SU-DHL-6 (cell line): ENCODE data around the gene KLK10.

Experiments
- H2AFZ ChIP-seq: fragments of 200-600 bp; sonication (generic); 2 replicates; pipeline ENCODE4 v1.6.1; 2014; ENCODE audit warnings: low read depth, mild to moderate bottlenecking, moderate library complexity, mixed read lengths, antibody characterized with exemption, low read length; ENCODE audit not compliant: severe bottlenecking
- H3F3A ChIP-seq: fragments of 200-600 bp; shearing (Covaris generic); 2 replicates; pipeline ENCODE4 v1.6.0; 2016; ENCODE audit warnings: antibody characterized with exemption, mild to moderate bottlenecking; ENCODE audit not compliant: insufficient read depth
- H3K27ac ChIP-seq: fragments of 200-600 bp; sonication (generic); 2 replicates; pipeline ENCODE4 v1.5.1; 2016; ENCODE audit warnings: low read depth, mild to moderate bottlenecking, low read length, moderate library complexity, mixed read lengths
- H3K27me3 ChIP-seq: fragments of 200-600 bp; sonication (generic), shearing (Covaris generic); 2 replicates; pipeline ENCODE4 v1.6.0; 2014; ENCODE audit warnings: mild to moderate bottlenecking, low read length
- H3K36me3 ChIP-seq: fragments of 200-600 bp; sonication (generic); 2 replicates; pipeline ENCODE4 v1.6.1; 2014; ENCODE audit warnings: mild to moderate bottlenecking, low read length, mixed read lengths
- H3K4me2 ChIP-seq: fragments of 300-600, 200-600 bp; shearing (Covaris generic), sonication (generic); 2 replicates; pipeline ENCODE4 v1.6.0; 2014; ENCODE audit warnings: low read length, low read depth, mild to moderate bottlenecking; ENCODE audit not compliant: poor library complexity, severe bottlenecking
- H3K4me3 ChIP-seq: fragments of 200-600 bp; sonication (generic); 2 replicates; pipeline ENCODE4 v1.5.1; 2014; ENCODE audit warnings: antibody characterized with exemption, low read length, mild to moderate bottlenecking, mixed read lengths; ENCODE audit not compliant: insufficient read depth, poor library complexity, severe bottlenecking
- H3K79me2 ChIP-seq: fragments of 200-600 bp; sonication (generic); 2 replicates; pipeline ENCODE4 v1.6.1; 2014; ENCODE audit warnings: mild to moderate bottlenecking, low read length, moderate library complexity; ENCODE audit not compliant: insufficient read depth
- H3K9ac ChIP-seq: fragments of 200-600 bp; sonication (generic); 2 replicates; pipeline ENCODE4 v1.7.0; 2014; ENCODE audit warnings: mild to moderate bottlenecking, low read length
- H3K9me2 ChIP-seq: fragments of 200-600 bp; sonication (generic); replicated peaks from 2 replicates; pipeline ENCODE4 v1.6.1; 2014; ENCODE audit warnings: low read length; ENCODE audit not compliant: insufficient read depth
- H3K9me3 ChIP-seq: fragments of 200-600 bp; sonication (generic); 2 replicates; pipeline ENCODE4 v1.6.1; 2014; ENCODE audit warnings: low read length, mixed read lengths; ENCODE audit not compliant: insufficient read depth
- H4K20me1 ChIP-seq: fragments of 200-600 bp; sonication (generic); 2 replicates; pipeline ENCODE4 v1.6.1; 2014; ENCODE audit warnings: low read depth, mild to moderate bottlenecking, antibody characterized with exemption, low read length, moderate library complexity, mixed read lengths
- EZH2phosphoT487 ChIP-seq: fragments of 200-600 bp; sonication (generic), shearing (Covaris generic); conservative IDR thresholded peaks from 2 replicates; pipeline ENCODE4 v1.6.1; 2018; ENCODE audit warnings: mild to moderate bottlenecking, antibody characterized with exemption, low read length, moderate library complexity, mixed read lengths
- TF ChIP-seq, protein P1 (sequence below): fragments of 200-600 bp; sonication (generic); IDR thresholded peaks from one replicate; pipeline ENCODE4 v1.5.1; 2017; ENCODE audit warnings: antibody characterized with exemption, mild to moderate bottlenecking, low read length, moderate library complexity; ENCODE audit not compliant: insufficient read depth, poor library complexity, severe bottlenecking

The KLK10 gene

GRCh38 chr19:51015691-51016267 is 3.7 kb downstream of the KLK10 start:
- Histone ChIP-seq H3K27ac (no peak overlapping the region), H2AFZ (no peak overlapping the region), H3F3A (no peaks in the 10 kb centered on the region), H3K9me2 (no peaks in the 10 kb centered on the region), H3K36me3 (no peaks in the 10 kb centered on the region), H3K79me2 (no peaks in the 10 kb centered on the region), H3K9ac (no peak overlapping the region), H4K20me1 (no peaks in the 10 kb centered on the region), H3K4me2 (no peak overlapping the region), H3K27me3 (no peaks in the 10 kb centered on the region), H3K4me3 (no peak overlapping the region), H3K9me3 (no peaks in the 10 kb centered on the region)
- no peak for TF ChIP-seq EZH2phosphoT487
- TF ChIP-seq, protein P1, sequence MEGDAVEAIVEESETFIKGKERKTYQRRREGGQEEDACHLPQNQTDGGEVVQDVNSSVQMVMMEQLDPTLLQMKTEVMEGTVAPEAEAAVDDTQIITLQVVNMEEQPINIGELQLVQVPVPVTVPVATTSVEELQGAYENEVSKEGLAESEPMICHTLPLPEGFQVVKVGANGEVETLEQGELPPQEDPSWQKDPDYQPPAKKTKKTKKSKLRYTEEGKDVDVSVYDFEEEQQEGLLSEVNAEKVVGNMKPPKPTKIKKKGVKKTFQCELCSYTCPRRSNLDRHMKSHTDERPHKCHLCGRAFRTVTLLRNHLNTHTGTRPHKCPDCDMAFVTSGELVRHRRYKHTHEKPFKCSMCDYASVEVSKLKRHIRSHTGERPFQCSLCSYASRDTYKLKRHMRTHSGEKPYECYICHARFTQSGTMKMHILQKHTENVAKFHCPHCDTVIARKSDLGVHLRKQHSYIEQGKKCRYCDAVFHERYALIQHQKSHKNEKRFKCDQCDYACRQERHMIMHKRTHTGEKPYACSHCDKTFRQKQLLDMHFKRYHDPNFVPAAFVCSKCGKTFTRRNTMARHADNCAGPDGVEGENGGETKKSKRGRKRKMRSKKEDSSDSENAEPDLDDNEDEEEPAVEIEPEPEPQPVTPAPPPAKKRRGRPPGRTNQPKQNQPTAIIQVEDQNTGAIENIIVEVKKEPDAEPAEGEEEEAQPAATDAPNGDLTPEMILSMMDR: no peak

DNA sequence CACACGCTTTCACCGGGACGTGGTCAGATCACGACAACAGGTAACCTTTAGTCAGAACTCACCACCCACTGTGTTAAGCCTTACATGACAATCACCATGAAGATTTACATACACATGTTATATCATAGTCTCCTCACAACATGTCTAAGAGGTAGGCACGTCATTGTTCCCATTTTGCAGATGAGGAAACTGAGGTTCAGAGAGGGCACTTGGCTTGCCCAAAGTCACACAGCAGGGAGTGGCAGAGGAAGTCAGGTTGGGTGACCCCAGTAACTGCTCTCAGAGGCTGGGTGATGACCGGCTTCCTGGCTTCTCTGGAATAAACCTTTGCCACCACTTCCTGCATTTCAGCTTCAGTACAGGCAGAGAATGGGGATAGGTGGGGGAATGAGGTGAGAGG is 5.3 kb downstream of the KLK10 start:
- H3K9me2 ChIP-seq: no peaks in the 10 kb centered on the region
- no peaks in the 10 kb centered on the region for H3K79me2 ChIP-seq
- no peaks in the 10 kb centered on the region for H3K9me3 ChIP-seq
- H3K9ac ChIP-seq: no peak overlapping the region
- H2AFZ ChIP-seq: no peak overlapping the region
- no peak overlapping the region for H3K4me2 ChIP-seq
- H3K4me3 ChIP-seq: no peak overlapping the region
- TF ChIP-seq, protein P1: no peak
- no peak for TF ChIP-seq EZH2phosphoT487
- H4K20me1 ChIP-seq: no peaks in the 10 kb centered on the region
- no peaks in the 10 kb centered on the region for H3F3A ChIP-seq
- no peak overlapping the region for H3K27ac ChIP-seq
- no peaks in the 10 kb centered on the region for H3K27me3 ChIP-seq
- H3K36me3 ChIP-seq: no peaks in the 10 kb centered on the region

DNA sequence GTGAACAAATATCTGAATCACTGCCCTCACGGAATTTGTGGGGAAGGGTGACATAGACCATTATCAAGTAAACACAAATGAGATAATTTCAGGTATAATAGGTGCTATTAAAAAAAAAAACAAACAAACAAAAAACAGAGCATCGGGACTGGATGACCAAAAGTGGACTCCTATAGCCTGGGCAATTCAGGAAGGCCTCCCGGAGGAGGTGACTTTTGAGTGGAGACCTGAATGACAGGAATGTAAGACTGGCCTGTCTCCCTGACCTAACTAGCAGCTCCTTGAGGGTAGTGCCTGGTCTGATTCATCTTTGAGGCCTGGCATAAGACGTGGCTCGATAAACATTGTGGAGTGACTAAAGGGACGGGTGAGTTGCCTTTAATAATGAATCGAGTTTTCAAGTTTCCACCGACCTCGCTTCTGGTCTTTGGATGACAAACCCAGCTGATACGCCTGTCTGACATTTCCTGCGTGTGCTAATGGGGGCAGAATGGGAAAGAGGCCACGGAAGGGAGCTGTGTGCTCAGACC is 6.8 kb downstream of the KLK10 start:
- TF ChIP-seq, protein P1: no peak
- no peak for TF ChIP-seq EZH2phosphoT487
- Histone ChIP-seq H3K9me3 (no peaks in the 10 kb centered on the region), H4K20me1 (no peaks in the 10 kb centered on the region), H3K79me2 (no peaks in the 10 kb centered on the region), H3K4me3 (no peak overlapping the region), H3K27ac (no peak overlapping the region), H3K9me2 (no peaks in the 10 kb centered on the region), H3K36me3 (no peaks in the 10 kb centered on the region), H2AFZ (no peak overlapping the region), H3K9ac (no peak overlapping the region), H3F3A (no peaks in the 10 kb centered on the region), H3K27me3 (no peaks in the 10 kb centered on the region), H3K4me2 (no peak overlapping the region)
